Activated T-cell treated with anti-CD3 and anti-CD28 coated beads, Interleukin-2, amount 50 U/mL, for 1 hour (primary cell): ENCODE measurements around the gene MGAT4A.

Source experiments
- DNase-seq: peaks from one replicate; pipeline ENCODE4 v3.0.0-alpha.2; 2020

Gene MGAT4A

GRCh38 chr2:98569915-98570314, 161.0 kb downstream of the MGAT4A start:
- DNase-seq: no peak

- DNase-seq: peak; percentile 78
Observed at GRCh38 chr2:98569197-98569793, 161.6 kb downstream of the MGAT4A start.
